GM21367 (cell line): ENCODE results near the gene LRMDA.
"Not testable (repeated sequence)": the region's sequence is repeated elsewhere in the genome, so short reads cannot be mapped to it uniquely, and the experiment has no call there.

Source experiments
- ATAC-seq: cut with Tn5 transposase; IDR thresholded peaks from one replicate; pipeline ENCODE4 v1.9.1; 2021; ENCODE audit not compliant: unreplicated experiment

Gene LRMDA

GRCh38 chr10:75730847-75731246 is 299.4 kb downstream of the LRMDA start:
- no peak for ATAC-seq

DNA sequence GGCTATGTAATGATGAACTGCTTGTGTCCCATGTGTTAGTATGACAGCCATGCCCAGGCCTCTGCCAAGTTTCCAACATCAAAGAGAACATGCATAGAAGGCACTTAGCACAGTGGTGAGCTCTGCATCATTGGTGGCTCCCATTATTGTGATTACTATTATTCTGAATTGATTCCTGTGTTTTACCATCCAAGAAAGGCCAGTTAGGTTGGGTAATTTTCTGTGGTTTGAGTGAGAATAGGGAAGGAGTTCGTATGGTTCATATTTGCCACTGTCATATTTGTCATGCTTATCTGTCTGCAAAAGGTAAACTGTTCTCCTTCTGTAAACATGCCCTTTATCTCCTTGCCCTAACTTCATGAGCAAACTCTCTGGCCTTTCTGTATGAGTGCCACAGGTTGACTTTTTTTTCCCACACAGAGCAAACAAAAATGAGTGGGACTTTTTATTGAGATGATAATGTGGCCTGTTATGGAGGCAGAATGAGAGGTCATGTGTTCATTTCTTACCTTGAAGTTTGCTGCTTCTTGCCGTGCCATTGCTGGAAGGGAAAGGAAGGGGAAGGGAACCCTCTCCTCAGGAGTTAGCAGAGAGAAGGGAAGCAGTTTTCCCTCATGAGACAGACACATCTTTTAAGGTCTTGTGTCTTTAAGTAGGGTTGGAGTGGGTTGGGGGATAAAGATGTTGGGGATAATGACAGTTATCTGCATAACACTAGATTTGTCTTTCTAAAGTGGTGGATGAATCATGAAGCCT is 301.9 kb downstream of the LRMDA start:
- no peak for ATAC-seq

DNA sequence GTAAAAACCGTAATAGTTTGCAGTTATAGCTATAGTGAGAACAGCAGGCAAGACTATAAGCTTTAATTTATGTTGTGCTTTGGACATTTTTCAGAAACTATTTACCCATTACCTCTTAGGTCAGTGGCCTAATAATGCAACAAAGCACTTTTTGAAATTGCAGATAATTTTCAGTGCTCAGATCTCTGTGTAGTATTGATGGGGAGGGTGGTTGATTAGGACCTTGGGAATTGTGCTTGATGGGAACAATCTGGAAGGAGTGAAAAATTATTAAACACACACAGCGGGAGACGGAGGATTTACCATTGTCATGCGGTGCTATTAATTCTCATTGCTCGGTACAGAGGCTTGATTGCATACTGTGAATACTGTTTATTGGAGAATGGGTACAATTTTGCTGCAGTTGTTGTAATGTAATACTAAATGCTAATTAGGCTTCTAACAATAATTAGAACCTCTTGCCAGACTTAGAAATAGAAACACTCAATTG is 304.8 kb downstream of the LRMDA start:
- no peak for ATAC-seq

DNA sequence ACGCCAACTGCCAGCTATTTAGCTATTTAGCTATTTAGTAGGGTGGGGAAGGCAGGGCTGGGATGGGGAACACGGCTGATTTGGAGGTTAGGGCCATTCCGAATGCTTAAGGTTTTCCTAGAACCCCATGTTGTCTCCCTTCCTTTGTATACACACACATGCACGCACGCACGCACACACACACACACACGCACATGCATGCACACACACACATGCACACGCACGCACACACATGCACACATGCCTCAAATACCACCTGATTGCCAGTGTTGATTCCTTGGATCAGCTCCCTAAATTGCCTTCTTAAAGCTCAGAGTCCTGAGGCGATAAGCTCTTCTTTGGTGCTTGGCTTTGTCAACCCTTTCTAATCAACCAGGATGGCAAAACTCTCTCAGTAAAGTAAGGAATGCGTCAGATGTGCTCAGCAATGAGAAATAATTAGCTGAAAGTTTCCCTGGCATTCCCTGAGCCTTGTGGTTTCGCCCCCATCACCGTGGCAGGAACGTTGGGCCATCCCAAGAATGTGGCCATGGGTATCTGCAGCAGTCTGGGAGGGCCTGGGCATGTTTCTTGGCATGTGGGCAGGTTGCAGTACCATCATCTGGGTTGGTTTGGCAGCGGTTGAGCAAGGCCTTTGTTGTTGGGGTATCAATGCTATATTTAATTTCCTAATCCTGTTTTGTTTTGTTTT is 305.6 kb downstream of the LRMDA start:
- no peak for ATAC-seq

DNA sequence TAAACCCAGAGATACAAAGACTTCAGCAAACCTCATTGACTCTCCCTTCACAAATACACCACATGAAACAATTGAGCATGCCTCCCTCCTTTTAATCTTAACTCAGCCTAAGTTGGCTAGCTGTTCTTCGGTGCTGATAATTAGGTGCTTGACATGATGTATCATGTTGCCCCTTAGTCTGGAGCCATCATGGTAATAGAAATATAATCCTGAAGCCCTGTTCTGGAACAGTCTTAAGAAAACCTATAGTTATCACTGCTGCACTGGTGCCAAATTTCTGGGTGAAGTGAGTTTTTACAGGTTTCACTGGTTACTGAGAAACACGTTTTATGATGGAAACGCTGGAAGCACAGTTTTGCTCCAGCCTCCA is 306.1 kb downstream of the LRMDA start:
- no peak for ATAC-seq

DNA sequence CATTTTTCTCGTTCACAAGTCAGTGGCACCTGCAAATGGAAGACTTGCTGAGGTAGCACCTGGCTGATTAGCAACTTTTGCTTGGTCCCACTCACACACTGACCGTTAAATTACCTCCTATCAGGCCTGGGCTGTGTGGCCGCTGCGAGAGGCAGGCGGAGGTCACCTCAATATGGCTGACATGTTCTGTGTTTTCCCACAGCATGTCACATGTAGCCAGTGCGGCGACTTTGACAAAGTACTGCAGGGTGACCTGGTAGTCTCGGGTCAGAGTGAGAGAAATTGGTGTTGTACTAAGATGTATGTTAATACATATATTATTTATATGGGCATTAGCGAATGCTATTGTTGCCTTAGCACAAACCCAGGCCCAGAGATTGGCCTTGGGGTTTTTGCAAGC is 307.5 kb downstream of the LRMDA start:
- ATAC-seq: no peak

- ATAC-seq: no peak
Observed at GRCh38 chr10:75739414-75740143, 308.2 kb downstream of the LRMDA start.

DNA sequence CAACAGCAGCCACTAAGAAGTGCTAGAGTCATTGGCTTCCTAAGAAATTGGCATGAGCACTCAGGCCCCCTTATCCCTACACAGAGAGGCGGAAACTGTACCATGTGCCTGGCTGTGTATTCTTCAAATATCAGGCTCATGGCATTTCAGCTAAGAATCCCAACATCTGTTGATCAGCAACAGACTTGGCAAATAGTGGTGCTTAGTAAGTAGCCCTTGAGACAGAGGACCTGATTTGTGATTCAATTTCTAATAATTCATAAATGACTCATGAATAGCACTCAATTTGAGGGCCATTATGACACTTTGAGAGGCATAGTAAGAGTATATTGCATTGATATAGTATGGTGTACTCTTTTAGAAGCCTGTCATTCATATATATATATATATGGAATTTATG is 309.1 kb downstream of the LRMDA start:
- no peak for ATAC-seq

DNA sequence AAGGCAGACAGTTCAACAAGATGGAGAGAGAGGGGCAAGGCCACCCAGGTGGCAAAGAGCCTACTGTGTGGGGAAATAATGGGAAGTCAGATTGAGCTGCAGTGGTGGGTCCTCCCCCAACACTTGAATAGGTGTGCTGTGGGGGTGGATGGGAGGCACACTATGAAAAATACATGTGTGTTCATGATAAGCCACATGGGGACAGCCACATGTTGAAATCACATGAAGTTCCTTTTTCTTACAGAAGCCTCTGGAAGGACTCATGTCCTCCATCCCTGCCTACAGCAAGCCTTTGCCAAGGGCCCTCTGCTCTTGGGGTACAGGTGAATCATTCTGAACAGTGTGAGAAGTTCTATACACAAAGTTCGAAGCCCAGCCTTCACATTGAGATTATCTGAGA is 310.9 kb downstream of the LRMDA start:
- ATAC-seq: no peak

GRCh38 chr10:75743291-75743778 is 311.9 kb downstream of the LRMDA start:
- no peak for ATAC-seq

- no peak for ATAC-seq
Observed at GRCh38 chr10:75744261-75744660, 312.8 kb downstream of the LRMDA start.

GRCh38 chr10:75746356-75746755 is 314.9 kb downstream of the LRMDA start:
- ATAC-seq: no peak

DNA sequence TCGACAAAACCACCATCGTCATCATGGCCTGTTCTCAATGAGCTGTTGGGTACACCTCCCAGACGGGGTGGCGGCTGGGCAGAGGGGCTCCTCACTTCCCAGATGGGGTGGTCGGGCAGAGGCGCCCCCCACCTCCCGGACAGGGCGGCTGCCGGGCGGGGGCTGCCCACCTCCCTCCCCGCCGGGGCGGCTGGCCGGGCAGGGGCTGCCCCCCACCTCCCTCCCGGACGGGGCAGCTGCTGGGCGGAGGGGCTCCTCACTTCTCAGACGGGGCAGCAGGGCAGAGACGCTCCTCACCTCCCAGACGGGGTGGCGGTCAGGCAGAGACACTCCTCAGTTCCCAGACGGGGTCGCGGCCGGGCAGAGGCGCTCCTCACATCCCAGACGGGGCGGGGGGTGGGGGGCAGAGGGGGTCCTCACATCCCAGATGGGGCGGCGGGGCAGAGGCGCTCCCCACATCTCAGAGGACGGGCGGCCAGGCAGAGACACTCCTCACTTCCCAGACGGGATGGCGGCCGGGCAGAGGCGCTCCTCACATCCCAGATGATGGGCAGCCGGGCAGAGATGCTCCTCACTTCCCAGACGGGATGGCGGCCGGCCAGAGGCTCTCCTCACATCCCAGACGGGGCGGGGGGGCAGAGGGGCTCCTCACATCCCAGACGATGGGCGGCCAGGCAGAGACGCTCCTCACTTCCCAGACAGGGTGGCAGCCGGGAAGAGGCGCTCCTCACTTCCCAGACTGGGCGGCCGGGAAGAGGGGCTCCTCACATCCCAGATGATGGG is 318.9 kb downstream of the LRMDA start:
- not testable (repeated sequence) for ATAC-seq

DNA sequence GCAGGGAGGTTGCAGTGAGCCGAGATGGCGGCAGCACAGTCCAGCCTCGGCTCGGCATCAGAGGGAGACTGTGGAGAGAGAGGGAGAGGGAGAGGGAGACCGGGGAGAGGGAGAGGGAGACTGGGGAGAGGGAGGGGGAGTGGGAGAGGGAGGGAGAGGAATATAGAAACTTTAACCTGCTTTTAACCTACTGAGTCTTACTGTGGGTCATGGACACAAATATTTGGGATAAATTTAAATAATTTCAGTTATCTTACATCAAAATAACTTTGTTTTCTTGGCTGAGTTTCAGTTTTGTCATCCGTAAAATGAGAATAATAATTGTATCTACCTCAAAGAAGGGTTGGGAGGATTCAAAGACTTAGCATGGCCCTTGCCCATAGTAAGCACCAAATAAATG is 319.8 kb downstream of the LRMDA start:
- ATAC-seq: no peak

DNA sequence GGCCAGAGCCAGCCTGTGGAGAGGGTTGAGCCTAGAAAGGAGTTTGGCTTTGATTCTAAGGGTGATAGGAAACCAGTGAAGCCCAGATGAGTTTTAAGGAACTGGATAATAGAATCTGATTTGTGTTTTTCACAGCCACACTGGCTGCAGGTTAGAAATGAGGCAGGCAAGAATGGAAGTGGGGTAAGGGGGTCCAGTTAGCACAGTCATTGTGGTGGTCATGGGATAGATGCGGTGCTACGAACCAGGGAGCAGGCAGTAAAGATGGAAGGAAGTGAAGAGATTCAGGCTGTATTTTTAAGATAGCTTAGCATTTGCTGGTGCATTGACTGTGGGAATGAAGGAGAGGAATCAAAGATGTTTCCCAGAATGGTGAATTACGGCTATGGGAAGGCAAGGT is 322.2 kb downstream of the LRMDA start:
- ATAC-seq: no peak

- ATAC-seq: no peak
Observed at GRCh38 chr10:75754096-75754831, 322.8 kb downstream of the LRMDA start.

DNA sequence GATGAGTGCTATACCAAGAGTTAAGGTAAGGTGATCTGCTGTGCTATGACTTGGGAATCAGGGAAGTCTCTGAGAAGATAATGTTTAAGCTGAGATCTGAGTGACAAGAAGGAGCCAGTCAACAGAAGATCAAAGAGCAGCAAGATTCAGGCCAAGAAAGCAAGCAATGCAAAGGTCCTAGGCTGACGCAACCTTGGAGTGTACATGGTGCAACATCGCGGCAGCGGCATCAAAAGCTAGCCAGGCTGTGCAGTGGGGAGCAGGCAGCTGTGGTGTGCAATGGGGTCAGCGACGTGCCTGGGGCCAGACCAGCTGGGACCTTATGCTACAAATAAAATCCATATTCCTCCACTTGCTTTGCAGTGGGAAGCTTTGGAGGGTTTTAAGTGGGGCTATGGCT is 324.1 kb downstream of the LRMDA start:
- no peak for ATAC-seq

DNA sequence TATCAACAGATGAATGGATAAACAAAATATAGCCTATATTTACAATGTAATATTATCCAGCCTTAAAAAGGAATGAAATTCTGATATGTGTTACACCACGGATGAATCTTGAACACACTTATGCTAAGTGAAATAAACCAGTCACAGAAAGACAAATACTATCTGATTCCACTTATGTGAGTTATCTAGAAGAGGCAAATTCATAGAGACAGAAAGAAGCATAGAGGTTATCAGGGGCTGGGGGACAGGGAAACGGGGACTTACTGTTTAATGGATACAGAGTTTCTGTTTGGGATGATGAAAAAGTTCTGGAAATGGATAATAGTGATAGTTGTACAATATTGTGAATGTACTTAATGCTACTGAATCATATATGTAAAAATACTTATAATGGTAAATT is 329.9 kb downstream of the LRMDA start:
- ATAC-seq: no peak

DNA sequence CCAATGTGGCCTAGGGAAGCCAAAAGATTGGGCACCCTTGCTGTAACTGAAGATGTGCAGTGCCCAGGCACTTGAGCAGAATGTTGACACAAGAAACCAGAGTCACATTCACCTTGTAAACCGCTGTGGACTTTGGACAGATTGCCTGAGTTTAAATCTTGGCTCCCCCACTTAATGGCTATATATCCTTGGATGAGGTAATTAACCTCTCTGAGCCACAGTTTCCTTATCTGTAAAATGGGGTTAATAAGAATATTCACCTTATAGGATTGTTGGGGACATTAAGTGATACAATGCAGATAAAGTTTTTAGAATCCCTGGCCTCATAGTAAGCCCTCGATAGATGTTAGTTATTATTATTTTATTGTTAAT is 331.0 kb downstream of the LRMDA start:
- no peak for ATAC-seq

GRCh38 chr10:75763652-75764051 is 332.2 kb downstream of the LRMDA start:
- ATAC-seq: no peak
